Naive thymus-derived CD4-positive, alpha-beta T cell (primary cell): ENCODE results near the gene BNIPL. TPM values are rescaled to one million over a fixed set of nuclear protein-coding genes. Genes with fewer than 3 reads are reported as not detected.

ENCODE experiments used
- ATAC-seq: fragments of 150-1000 bp; cut with Tn5 transposase; 2 replicates; pipeline ENCODE4 v1.10.0; 2021; ENCODE audit warnings: mild to moderate bottlenecking, moderate library complexity
- CTCF ChIA-PET: fragments of 350-600 bp; sonication (Branson Sonifier 250); formaldehyde crosslinking; loops from one replicate; lab custom pipeline; 2021; ENCODE audit warnings: antibody characterized with exemption; lab: Charles Lee
- POLR2A ChIA-PET: fragments of 350-600 bp; sonication (Branson Sonifier 250); formaldehyde crosslinking; loops from one replicate; lab custom pipeline; 2021; ENCODE audit warnings: antibody characterized with exemption, inconsistent platforms; lab: Charles Lee
- DNase-seq, 9 donors: peaks; one replicate each; pipeline versions ENCODE4 v3.0.0 to v3.0.0-alpha.2; 2020 to 2022; ENCODE audit warnings: mixed read lengths in 1 of 9
- H3K27ac ChIP-seq: one replicate; pipeline ENCODE4 v1.7.0; 2013; ENCODE audit warnings: mild to moderate bottlenecking, low read depth, low read length, moderate library complexity
- H3K27me3 ChIP-seq, 2 donors: one replicate each; pipeline ENCODE4 v1.7.0; 2013; ENCODE audit warnings: low read length in 2 of 2, mild to moderate bottlenecking in 2 of 2, moderate library complexity in 2 of 2; ENCODE audit not compliant: control insufficient read depth in 2 of 2, insufficient read depth in 2 of 2
- H3K36me3 ChIP-seq, 3 experiments: 1 replicate in 2 of 3; 2 replicates in 1 of 3; pipeline ENCODE4 v1.7.0; 2013; ENCODE audit warnings: low read length in 3 of 3, mild to moderate bottlenecking in 3 of 3, moderate library complexity in 1 of 3; ENCODE audit not compliant: insufficient read depth in 3 of 3, control insufficient read depth in 2 of 3
- H3K4me1 ChIP-seq, 2 donors: one replicate each; pipeline ENCODE4 v1.7.0; 2013; ENCODE audit warnings: low read length in 2 of 2, mild to moderate bottlenecking in 2 of 2, moderate library complexity in 1 of 2; ENCODE audit not compliant: control insufficient read depth in 2 of 2, insufficient read depth in 2 of 2
- H3K4me3 ChIP-seq: 2 replicates; pipeline ENCODE4 v1.7.0; 2013; ENCODE audit warnings: mild to moderate bottlenecking, low read length
- H3K9me3 ChIP-seq, 3 experiments: 1 replicate in 2 of 3; 2 replicates in 1 of 3; pipeline ENCODE4 v1.7.0; 2013; ENCODE audit warnings: low read length in 3 of 3; ENCODE audit not compliant: control insufficient read depth in 2 of 3
- H3K27ac Mint-ChIP-seq, 9 donors: one replicate each; pipeline ENCODE4 v1.8.0; 2020 to 2022; ENCODE audit warnings: mixed read lengths in 9 of 9, mild to moderate bottlenecking in 8 of 9, moderate library complexity in 5 of 9, inconsistent platforms in 2 of 9
- H3K27me3 Mint-ChIP-seq, 5 donors: one replicate each; pipeline ENCODE4 v1.8.0; 2021 to 2022; ENCODE audit warnings: mixed read lengths in 5 of 5, mild to moderate bottlenecking in 1 of 5
- H3K36me3 Mint-ChIP-seq, 5 donors: one replicate each; pipeline ENCODE4 v1.8.0; 2020 to 2022; ENCODE audit warnings: mixed read lengths in 5 of 5, mild to moderate bottlenecking in 3 of 5, inconsistent platforms in 1 of 5
- H3K4me1 Mint-ChIP-seq, 7 donors: one replicate each; pipeline ENCODE4 v1.8.0; 2020 to 2022; ENCODE audit warnings: mixed read lengths in 7 of 7, mild to moderate bottlenecking in 3 of 7, inconsistent platforms in 1 of 7
- H3K4me3 Mint-ChIP-seq, 10 donors: one replicate each; pipeline ENCODE4 v1.8.0; 2020 to 2022; ENCODE audit warnings: mild to moderate bottlenecking in 10 of 10, mixed read lengths in 10 of 10, moderate library complexity in 6 of 10, inconsistent platforms in 2 of 10
- H3K9me3 Mint-ChIP-seq, 11 donors: one replicate each; pipeline ENCODE4 v1.8.0; 2020 to 2022; ENCODE audit warnings: mixed read lengths in 11 of 11, mild to moderate bottlenecking in 4 of 11, inconsistent platforms in 1 of 11, moderate library complexity in 1 of 11
- intact Hi-C, 2 donors: fragments of 100-400 bp; cut with micrococcal nuclease; formaldehyde crosslinking; loops; one replicate each; pipeline ENCODE4 v1.15.1; 2023
- polyA plus RNA-seq, 2 donors: library from polyadenylated mRNA; unstranded; fragments of 300-500 nt; fragmentation: Illumina TruSeq; gene quantifications; one replicate each; pipeline ENCODE4 v1.2.3, GENCODE V29; 2021
- total RNA-seq, 6 experiments: library from RNA in 5 of 6; stranded (reverse) in 5 of 6; gene quantifications; 1 replicate in 5 of 6; 2 replicates in 1 of 6; pipeline ENCODE4 v1.2.3 and lab custom pipeline; 2021 to 2026

Gene BNIPL
- total and polyA plus RNA-seq, 7 experiments from 2014 or later = 0.08 to 9.4 (median 1.0) TPM

- POLR2A ChIA-PET = interaction anchor here (1.0 to 3.2 kb wide), 4 partner anchors 10 to 147 kb away, joined by 3 to 12 read pairs (median 4); partner anchors contain the start of gene TNFAIP8L2
These were observed 26.1 kb upstream of the BNIPL start for GRCh38 chr1:151010346-151010726.

GRCh38 chr1:151011154-151011850, 25.1 kb upstream of the BNIPL start:
- Histone ChIP-seq H3K4me1 (peaks cover 30 to 42% of the 10 kb centered on the region in 2 donors), H3K36me3 (peaks cover 0 to 8% (median 0%) of the 10 kb centered on the region in 3 experiments), H3K27me3 (no peaks in the 10 kb centered on the region), H3K9me3 (no peaks in the 10 kb centered on the region), H3K4me3 (no peak overlapping the region), H3K27ac (no peak overlapping the region)
- ATAC-seq (no peak), DNase-seq (no peak)
- H3K4me1 Mint-ChIP-seq = peaks cover 39 to 77% (median 64%) of the 10 kb centered on the region in 7 donors
- CTCF ChIA-PET = interaction anchor here (0.7 to 1.0 kb wide), 4 partner anchors 13 to 89 kb away, joined by 3 to 6 read pairs (median 4); no protein-coding TSS in a partner anchor
- intact Hi-C loops = no loop called here
- peak overlapping the region in 8 of 9 donors; percentile 54 to 90 (median 74) for H3K27ac Mint-ChIP-seq
- POLR2A ChIA-PET = interaction anchor here (0.6 to 3.2 kb wide), 9 partner anchors 9 to 146 kb away, joined by 3 to 12 read pairs (median 3); partner anchors contain the start of gene TNFAIP8L2
- no peaks in the 10 kb centered on the region for H3K9me3 Mint-ChIP-seq
- H3K4me3 Mint-ChIP-seq = peak overlapping the region; percentile 29 to 97 (median 64)
- H3K27me3 Mint-ChIP-seq = no peaks in the 10 kb centered on the region
- H3K36me3 Mint-ChIP-seq = peaks cover 0 to 8% (median 0%) of the 10 kb centered on the region in 5 donors

More at GRCh38 chr1:151010346-151010726, 26.1 kb upstream of the BNIPL start:
- no peak overlapping the region for H3K27ac ChIP-seq
- peaks cover 32 to 42% of the 10 kb centered on the region in 2 donors for H3K4me1 ChIP-seq
- DNase-seq (no peak), ATAC-seq (no peak)
- Mint-ChIP-seq H3K4me1 (peaks cover 45 to 87% (median 71%) of the 10 kb centered on the region in 7 donors), H3K36me3 (peaks cover 0 to 12% (median 0%) of the 10 kb centered on the region in 5 donors), H3K27ac (peak overlapping the region in 5 of 9 donors; percentile 30 to 99 (median 34)), H3K27me3 (no peaks in the 10 kb centered on the region), H3K9me3 (no peaks in the 10 kb centered on the region), H3K4me3 (peak overlapping the region; percentile 12 to 100 (median 86))
- no peak overlapping the region for H3K4me3 ChIP-seq
- intact Hi-C loops = no loop called here
- no peaks in the 10 kb centered on the region for H3K9me3 ChIP-seq
- CTCF ChIA-PET = no interaction called here
- H3K36me3 ChIP-seq = peaks cover 0 to 8% (median 0%) of the 10 kb centered on the region in 3 experiments
- no peaks in the 10 kb centered on the region for H3K27me3 ChIP-seq

DNA sequence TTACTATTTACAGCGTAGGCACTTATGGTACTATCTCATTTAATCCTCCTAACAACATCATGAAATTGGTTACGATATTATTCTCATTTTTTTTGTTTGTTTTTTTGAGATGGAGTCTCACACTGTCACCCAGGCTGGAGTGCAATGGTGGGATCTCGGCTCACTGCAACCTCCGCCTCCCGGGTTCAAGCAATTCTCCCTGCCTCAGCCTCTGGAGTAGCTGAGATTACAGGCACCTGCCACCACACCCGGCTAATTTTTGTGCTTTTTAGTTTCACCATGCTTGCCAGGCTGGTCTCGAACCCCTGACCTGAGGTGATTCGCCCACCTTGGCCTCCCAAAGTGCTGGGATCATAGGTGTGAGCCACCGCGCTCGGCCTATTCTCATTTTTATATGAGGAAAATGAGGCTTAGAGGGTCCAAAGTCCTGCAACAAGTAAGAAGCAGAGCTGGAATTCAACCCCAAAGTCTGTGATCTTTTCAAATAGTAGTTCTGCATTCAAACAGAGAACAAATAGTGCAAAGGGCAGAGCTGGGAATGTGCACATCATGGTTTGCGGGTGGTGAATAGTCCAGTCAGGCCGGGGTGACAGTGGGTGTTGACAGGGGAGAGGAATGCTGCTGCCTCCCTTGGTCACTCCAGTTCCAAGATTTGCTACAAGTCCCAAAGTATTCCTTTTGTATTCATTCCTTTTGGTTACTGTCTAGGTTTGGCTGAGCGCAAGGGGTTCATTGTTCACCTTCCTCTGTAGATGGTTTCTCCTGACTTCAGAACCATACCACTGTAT, 23.5 kb upstream of the BNIPL start:
- POLR2A ChIA-PET = interaction anchor here (1.2 to 1.9 kb wide), 3 partner anchors 13 to 43 kb away, joined by 3 to 12 read pairs (median 3); no protein-coding TSS in a partner anchor
- peaks cover 0 to 9% (median 0%) of the 10 kb centered on the region in 5 donors for H3K36me3 Mint-ChIP-seq
- Histone ChIP-seq H3K27ac (no peak overlapping the region), H3K4me1 (peaks cover 15 to 29% of the 10 kb centered on the region in 2 donors), H3K36me3 (peaks cover 0 to 10% (median 2%) of the 10 kb centered on the region in 3 experiments), H3K27me3 (no peaks in the 10 kb centered on the region), H3K4me3 (no peak overlapping the region), H3K9me3 (no peaks in the 10 kb centered on the region)
- CTCF ChIA-PET = interaction anchor here (0.6 to 1.0 kb wide), 3 partner anchors 11 to 240 kb away, joined by 4 to 6 read pairs (median 6); no protein-coding TSS in a partner anchor
- H3K9me3 Mint-ChIP-seq = no peaks in the 10 kb centered on the region
- no peaks in the 10 kb centered on the region for H3K27me3 Mint-ChIP-seq
- H3K4me1 Mint-ChIP-seq = peaks cover 26 to 62% (median 50%) of the 10 kb centered on the region in 7 donors
- H3K27ac Mint-ChIP-seq = peak overlapping the region in 6 of 9 donors; percentile 28 to 79 (median 60)
- DNase-seq (no peak), ATAC-seq (no peak)
- intact Hi-C loops = no loop called here
- H3K4me3 Mint-ChIP-seq = peak overlapping the region in 4 of 10 donors; percentile 12 to 64 (median 44)

GRCh38 chr1:151013518-151013917, 22.9 kb upstream of the BNIPL start:
- Mint-ChIP-seq H3K27ac (peak overlapping the region in 6 of 9 donors; percentile 37 to 79 (median 60)), H3K4me3 (peak overlapping the region in 4 of 10 donors; percentile 5 to 45 (median 20)), H3K4me1 (peaks cover 22 to 55% (median 43%) of the 10 kb centered on the region in 7 donors), H3K36me3 (peaks cover 0 to 16% (median 2%) of the 10 kb centered on the region in 5 donors), H3K27me3 (no peaks in the 10 kb centered on the region), H3K9me3 (no peaks in the 10 kb centered on the region)
- Histone ChIP-seq H3K36me3 (peaks cover 0 to 16% (median 4%) of the 10 kb centered on the region in 3 experiments), H3K4me1 (peaks cover 13 to 27% of the 10 kb centered on the region in 2 donors), H3K4me3 (no peak overlapping the region), H3K27me3 (no peaks in the 10 kb centered on the region), H3K9me3 (no peaks in the 10 kb centered on the region), H3K27ac (no peak overlapping the region)
- no peak for DNase-seq
- ChIA-PET POLR2A (no interaction called here), CTCF (interaction anchor here (0.6 kb wide), 1 partner anchor 239 kb away, joined by 6 read pairs; no protein-coding TSS in a partner anchor)
- intact Hi-C loops = no loop called here
- ATAC-seq = no peak

DNA sequence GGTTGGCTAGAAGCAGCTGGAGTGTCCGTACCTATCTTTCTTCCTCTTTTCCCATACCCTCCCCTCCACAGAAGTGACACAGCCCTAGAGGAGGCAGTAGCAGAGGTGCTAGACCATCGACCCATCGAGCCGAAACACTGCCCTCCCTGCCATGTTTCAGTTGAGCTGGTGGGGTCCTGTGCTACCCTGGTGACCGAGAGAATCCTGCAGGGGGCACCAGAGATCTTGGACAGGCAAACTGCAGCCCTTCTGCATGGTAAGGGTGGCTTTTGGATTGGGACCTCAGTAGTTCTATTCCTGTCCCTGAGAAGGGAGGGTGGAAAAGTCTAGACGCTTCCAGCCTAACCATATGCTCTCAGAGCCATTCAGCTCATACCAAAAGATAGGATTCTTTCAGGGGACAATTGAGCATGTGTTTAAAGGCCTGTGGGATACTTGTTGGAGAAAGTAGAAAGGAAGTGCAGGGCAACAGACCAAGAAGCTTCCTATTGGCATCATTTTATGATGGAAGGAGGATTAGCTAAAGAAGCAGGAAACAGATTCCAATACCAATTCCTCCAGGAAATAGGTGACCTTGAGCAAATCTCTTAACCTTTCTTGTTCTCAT, 11.7 kb upstream of the BNIPL start:
- no peak overlapping the region for H3K27ac ChIP-seq
- H3K4me3 ChIP-seq = no peak overlapping the region
- H3K4me3 Mint-ChIP-seq = peak overlapping the region; percentile 16 to 73 (median 61)
- H3K4me1 ChIP-seq = no peaks in the 10 kb centered on the region
- peaks cover 0 to 25% (median 15%) of the 10 kb centered on the region in 5 donors for H3K36me3 Mint-ChIP-seq
- no peaks in the 10 kb centered on the region for H3K27me3 ChIP-seq
- H3K4me1 Mint-ChIP-seq = peaks cover 4 to 22% (median 6%) of the 10 kb centered on the region in 7 donors
- ATAC-seq (peak; percentile 100), DNase-seq (peak; percentile 72 to 91 (median 83))
- ChIA-PET CTCF (interaction anchor here (0.6 to 5.9 kb wide), 34 partner anchors 12 to 256 kb away, joined by 3 to 74 read pairs (median 4); partner anchors contain the start of genes C1orf56, CDC42SE1, GABPB2 and MINDY1), POLR2A (interaction anchor here (0.6 to 4.4 kb wide), 17 partner anchors 18 to 165 kb away, joined by 3 to 50 read pairs (median 5); partner anchors contain the start of genes C1orf56, CDC42SE1, GABPB2 and MINDY1)
- H3K36me3 ChIP-seq = peaks cover 3 to 33% (median 5%) of the 10 kb centered on the region in 3 experiments
- no peaks in the 10 kb centered on the region for H3K9me3 Mint-ChIP-seq
- H3K9me3 ChIP-seq = no peaks in the 10 kb centered on the region
- intact Hi-C loops = loop anchor here (1.0 to 10.0 kb wide), 12 partner anchors 16 to 320 kb away; partner anchors contain the start of genes GABPB2 (in 2 of the 2), TNFAIP8L2 (in 2 of the 2), CDC42SE1 (in 1 of the 2) and PIP5K1A (in 1 of the 2)
- H3K27me3 Mint-ChIP-seq = no peaks in the 10 kb centered on the region
- peak overlapping the region; percentile 37 to 93 (median 74) for H3K27ac Mint-ChIP-seq
